Measurements from ENCODE around the gene MT1F. TPM values are rescaled to one million over a fixed set of nuclear protein-coding genes. Genes with fewer than 3 reads are reported as not detected.

Gene MT1F
- total and polyA plus RNA-seq, 10 of the 15 experiments (the other 5 are each of a cell fraction or from before 2014, with no cell fraction given): 0.28 to 2.5 (median 1.1) TPM; not detected in 1

DNA sequence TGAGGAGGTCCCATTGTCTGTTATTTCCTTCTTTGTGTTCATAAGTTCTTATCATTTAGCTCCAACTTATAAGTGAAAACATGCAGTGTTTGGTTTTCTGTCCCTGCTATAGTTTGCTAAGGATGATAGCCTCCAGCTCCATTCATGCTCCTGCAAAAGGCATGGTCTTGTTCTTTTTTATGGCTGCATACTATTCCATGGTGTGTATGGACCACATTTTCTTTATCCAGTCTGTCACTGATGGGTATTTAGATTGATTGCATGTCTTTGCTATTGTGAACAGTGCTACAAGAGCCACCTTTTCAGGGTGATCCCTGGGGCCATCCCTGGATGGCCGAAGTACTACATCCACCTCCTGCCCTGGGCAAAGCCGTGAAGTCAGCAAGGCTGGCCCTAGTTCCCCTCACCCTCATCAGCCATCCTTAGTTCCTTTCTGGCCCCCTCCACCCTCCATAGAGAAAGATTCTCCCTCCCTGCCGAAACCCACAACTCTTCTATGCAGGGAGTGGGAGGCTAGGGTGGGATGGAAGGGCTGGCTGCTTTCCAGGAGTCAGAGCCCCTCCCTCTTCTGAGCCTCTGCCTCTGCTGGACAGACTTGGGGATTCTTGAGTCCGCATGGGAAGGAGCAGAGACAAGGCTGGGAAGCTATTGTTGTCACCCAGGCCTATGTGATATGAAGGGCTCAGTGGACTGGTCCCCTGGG, 32.8 kb downstream of the MT1F start (continued):
- TF ChIP-seq ZBED1 (IDR thresholded peaks at IDR 0.05; ENCODE audit: borderline replicate concordance) (no peak), POLR2AphosphoS2 (IDR thresholded peaks at IDR 0.05; ENCODE audit: low read depth, low read length) (no peak)

GRCh38 chr16:56691885-56692284, 34.1 kb downstream of the MT1F start:
- no TSS peak for BruUV-seq (replicated peaks)
- Histone ChIP-seq H3K27me3 (replicated peaks in 1 of 2; ENCODE audit: control insufficient read depth in 2 of 2, insufficient read depth in 2 of 2, low read length in 1 of 2) (no peaks in the 10 kb centered on the region; a peak in 2 of 4 replicates), H3K4me1 (ENCODE audit: control insufficient read depth, insufficient read depth, low read length) (no peaks in the 10 kb centered on the region), H4K20me1 (ENCODE audit: control insufficient read depth, insufficient read depth) (no peaks in the 10 kb centered on the region), H3K79me2 (ENCODE audit: control insufficient read depth, insufficient read depth, low read length) (no peaks in the 10 kb centered on the region), H3K9me3 (replicated peaks; ENCODE audit: control insufficient read depth, insufficient read depth, low read length) (no peaks in the 10 kb centered on the region; the same call in 2 of the 3 replicates), H3K9ac (ENCODE audit: control insufficient read depth, insufficient read depth, low read length) (no peak overlapping the region), H3K4me2 (ENCODE audit: control insufficient read depth, insufficient read depth) (no peak overlapping the region), H3K36me3 (ENCODE audit: control insufficient read depth in 2 of 2, insufficient read depth in 2 of 2, low read length in 1 of 2) (no peaks in the 10 kb centered on the region), H2AFZ (ENCODE audit: control insufficient read depth, low read depth, low read length) (no peak overlapping the region), H3K27ac (ENCODE audit: control insufficient read depth, insufficient read depth) (no peak overlapping the region), H3K4me3 (no peak overlapping the region)
- in situ Hi-C loops (cut with MboI): loop anchor here (25.0 kb wide), 1 partner anchor 755 kb away; no protein-coding TSS in a partner anchor
- no peak for FAIRE-seq
- RAD21 ChIA-PET (ENCODE audit: unreplicated experiment): no interaction called here
- 24% methylated on average over 4 of the region's 4 CpGs for WGBS (ENCODE audit: insufficient coverage, insufficient replicate concordance, low lambda C conversion rate, missing lambda C conversion rate)
- POLR2A ChIA-PET: no interaction called here
- no peak for DNase-seq (ENCODE audit: low read depth, low spot score)
- CTCF ChIA-PET: no interaction called here
- intact Hi-C loops (cut with micrococcal nuclease; ENCODE audit: unreplicated experiment): no loop called here
- ATAC-seq: no peak
- SMC1A ChIA-PET (ENCODE audit: uncharacterized antibody, unreplicated experiment): interaction anchor here (1.7 kb wide), 1 partner anchor 10 kb away, joined by 6 read pairs; no protein-coding TSS in a partner anchor
- TF ChIP-seq HDAC2 (IDR thresholded peaks at IDR 0.05): no peak
- no peak for TF ChIP-seq ZSCAN29 (IDR thresholded peaks at IDR 0.05)
- TF ChIP-seq, protein P1, sequence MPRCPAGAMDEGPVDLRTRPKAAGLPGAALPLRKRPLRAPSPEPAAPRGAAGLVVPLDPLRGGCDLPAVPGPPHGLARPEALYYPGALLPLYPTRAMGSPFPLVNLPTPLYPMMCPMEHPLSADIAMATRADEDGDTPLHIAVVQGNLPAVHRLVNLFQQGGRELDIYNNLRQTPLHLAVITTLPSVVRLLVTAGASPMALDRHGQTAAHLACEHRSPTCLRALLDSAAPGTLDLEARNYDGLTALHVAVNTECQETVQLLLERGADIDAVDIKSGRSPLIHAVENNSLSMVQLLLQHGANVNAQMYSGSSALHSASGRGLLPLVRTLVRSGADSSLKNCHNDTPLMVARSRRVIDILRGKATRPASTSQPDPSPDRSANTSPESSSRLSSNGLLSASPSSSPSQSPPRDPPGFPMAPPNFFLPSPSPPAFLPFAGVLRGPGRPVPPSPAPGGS (IDR thresholded peaks at IDR 0.05; ENCODE audit: borderline replicate concordance, insufficient read depth, low read depth, low read length, poor library complexity, severe bottlenecking): no peak
- TF ChIP-seq ZBTB4 (CRISPR knock-in tag; IDR thresholded peaks at IDR 0.05): no peak
- no peak for TF ChIP-seq MLLT1 (IDR thresholded peaks at IDR 0.05)
- TF ChIP-seq ZNF217 (IDR thresholded peaks at IDR 0.05): no peak
- TF ChIP-seq, protein P2, sequence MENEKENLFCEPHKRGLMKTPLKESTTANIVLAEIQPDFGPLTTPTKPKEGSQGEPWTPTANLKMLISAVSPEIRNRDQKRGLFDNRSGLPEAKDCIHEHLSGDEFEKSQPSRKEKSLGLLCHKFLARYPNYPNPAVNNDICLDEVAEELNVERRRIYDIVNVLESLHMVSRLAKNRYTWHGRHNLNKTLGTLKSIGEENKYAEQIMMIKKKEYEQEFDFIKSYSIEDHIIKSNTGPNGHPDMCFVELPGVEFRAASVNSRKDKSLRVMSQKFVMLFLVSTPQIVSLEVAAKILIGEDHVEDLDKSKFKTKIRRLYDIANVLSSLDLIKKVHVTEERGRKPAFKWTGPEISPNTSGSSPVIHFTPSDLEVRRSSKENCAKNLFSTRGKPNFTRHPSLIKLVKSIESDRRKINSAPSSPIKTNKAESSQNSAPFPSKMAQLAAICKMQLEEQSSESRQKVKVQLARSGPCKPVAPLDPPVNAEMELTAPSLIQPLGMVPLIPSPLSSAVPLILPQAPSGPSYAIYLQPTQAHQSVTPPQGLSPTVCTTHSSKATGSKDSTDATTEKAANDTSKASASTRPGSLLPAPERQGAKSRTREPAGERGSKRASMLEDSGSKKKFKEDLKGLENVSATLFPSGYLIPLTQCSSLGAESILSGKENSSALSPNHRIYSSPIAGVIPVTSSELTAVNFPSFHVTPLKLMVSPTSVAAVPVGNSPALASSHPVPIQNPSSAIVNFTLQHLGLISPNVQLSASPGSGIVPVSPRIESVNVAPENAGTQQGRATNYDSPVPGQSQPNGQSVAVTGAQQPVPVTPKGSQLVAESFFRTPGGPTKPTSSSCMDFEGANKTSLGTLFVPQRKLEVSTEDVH (IDR thresholded peaks at IDR 0.05; ENCODE audit: low read depth, partially characterized antibody): no peak
- no peak for TF ChIP-seq CREB1 (IDR thresholded peaks at IDR 0.05; ENCODE audit: low read depth)
- no peak for TF ChIP-seq CHD4 (IDR thresholded peaks at IDR 0.05)
- no peak for TF ChIP-seq RAD51 (IDR thresholded peaks at IDR 0.05)
- no peak for TF ChIP-seq SMAD1 (IDR thresholded peaks at IDR 0.05; ENCODE audit: low read depth, partially characterized antibody)

Data from GM12878 (cell line).